Muscle layer of colon (tissue), 2 donors: ENCODE measurements around the gene NXF2B.
"Not testable (repeated sequence)": the region's sequence is repeated elsewhere in the genome, so short reads cannot be mapped to it uniquely, and the experiment has no call there.

ENCODE experiments used
- H3K27ac ChIP-seq: one replicate; pipeline ENCODE4 v1.7.0; 2013; ENCODE audit warnings: low read depth, mild to moderate bottlenecking, low read length, moderate library complexity
- H3K27me3 ChIP-seq, 2 donors: one replicate each; pipeline ENCODE4 v1.7.0; 2013; ENCODE audit warnings: low read length in 2 of 2, mild to moderate bottlenecking in 2 of 2; ENCODE audit not compliant: insufficient read depth in 2 of 2, control insufficient read depth in 1 of 2
- H3K36me3 ChIP-seq: one replicate; pipeline ENCODE4 v1.7.0; 2013; ENCODE audit warnings: mild to moderate bottlenecking, low read length; ENCODE audit not compliant: insufficient read depth
- H3K4me1 ChIP-seq: one replicate; pipeline ENCODE4 v1.7.0; 2013; ENCODE audit warnings: mild to moderate bottlenecking, low read length; ENCODE audit not compliant: insufficient read depth
- H3K4me3 ChIP-seq, 2 donors: one replicate each; pipeline ENCODE4 v1.7.0; 2013; ENCODE audit warnings: low read length in 2 of 2, low read depth in 1 of 2, mild to moderate bottlenecking in 1 of 2, moderate library complexity in 1 of 2
- H3K9ac ChIP-seq: one replicate; pipeline ENCODE4 v1.7.0; 2013; ENCODE audit warnings: low read length
- H3K9me3 ChIP-seq: one replicate; pipeline ENCODE4 v1.7.0; 2013; ENCODE audit warnings: mild to moderate bottlenecking, low read length
- donor health status: abdominal sarcoma.
- donor health status: Adenocarcinoma of cecum.

NXF2B gene, protein sequence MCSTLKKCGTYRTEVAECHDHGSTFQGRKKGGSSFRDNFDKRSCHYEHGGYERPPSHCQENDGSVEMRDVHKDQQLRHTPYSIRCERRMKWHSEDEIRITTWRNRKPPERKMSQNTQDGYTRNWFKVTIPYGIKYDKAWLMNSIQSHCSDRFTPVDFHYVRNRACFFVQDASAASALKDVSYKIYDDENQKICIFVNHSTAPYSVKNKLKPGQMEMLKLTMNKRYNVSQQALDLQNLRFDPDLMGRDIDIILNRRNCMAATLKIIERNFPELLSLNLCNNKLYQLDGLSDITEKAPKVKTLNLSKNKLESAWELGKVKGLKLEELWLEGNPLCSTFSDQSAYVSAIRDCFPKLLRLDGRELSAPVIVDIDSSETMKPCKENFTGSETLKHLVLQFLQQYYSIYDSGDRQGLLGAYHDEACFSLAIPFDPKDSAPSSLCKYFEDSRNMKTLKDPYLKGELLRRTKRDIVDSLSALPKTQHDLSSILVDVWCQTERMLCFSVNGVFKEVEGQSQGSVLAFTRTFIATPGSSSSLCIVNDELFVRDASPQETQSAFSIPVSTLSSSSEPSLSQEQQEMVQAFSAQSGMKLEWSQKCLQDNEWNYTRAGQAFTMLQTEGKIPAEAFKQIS

GRCh38 chrX:102439908-102440307 is at the start of gene NXF2B:
TSS of gene NXF2B (minus strand) at chrX:102440008. CDS start at chrX:102380036, 59,972 bp downstream.
- not testable (repeated sequence) for H3K9me3 ChIP-seq, H3K27ac ChIP-seq, H3K36me3 ChIP-seq, H3K27me3 ChIP-seq, H3K9ac ChIP-seq, H3K4me3 ChIP-seq, H3K4me1 ChIP-seq

DNA sequence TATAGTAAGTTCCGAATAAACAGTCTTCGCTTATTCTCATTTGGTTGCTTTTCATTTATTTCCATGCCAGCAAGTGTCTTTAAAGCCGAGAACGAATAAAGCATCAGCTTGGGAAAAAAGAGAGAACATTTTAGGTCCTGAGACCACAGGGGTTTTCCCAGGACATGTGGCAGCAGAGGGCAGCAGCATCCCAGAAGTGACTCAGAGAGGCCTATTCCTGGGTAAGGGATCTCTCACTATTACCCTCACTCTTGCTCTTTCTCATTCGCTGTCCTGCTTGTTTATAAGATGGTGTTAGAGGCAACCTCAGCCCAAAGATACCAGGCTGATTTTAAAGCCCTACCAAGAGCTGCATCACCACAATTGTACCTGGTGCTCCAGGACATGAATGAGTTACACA is 39.0 kb upstream of the NXF2B start:
- not testable (repeated sequence) for H3K4me3 ChIP-seq, H3K36me3 ChIP-seq, H3K27me3 ChIP-seq, H3K27ac ChIP-seq, H3K9me3 ChIP-seq, H3K9ac ChIP-seq, H3K4me1 ChIP-seq

DNA sequence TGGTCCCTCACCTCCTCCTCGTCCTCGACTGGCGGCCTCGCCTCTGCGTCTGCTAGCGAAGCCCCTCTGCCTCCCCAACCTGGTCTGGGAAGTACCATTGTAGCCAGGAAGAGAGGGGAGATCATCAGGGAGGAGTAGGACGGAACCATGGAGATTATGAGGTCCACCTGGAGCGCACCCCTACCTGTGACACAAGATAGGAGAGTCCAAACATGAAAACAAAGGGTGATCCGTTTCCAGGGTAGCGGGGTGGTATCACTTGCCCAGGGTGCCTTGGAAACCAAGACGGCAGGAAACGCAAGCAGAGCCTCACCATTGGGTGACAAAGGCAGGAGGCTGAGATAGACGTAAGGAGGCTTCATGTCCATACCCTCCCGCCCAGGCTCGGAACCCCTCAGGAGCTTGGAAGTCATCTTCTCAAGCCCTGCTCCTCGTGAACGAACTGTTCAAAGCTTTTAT is 32.0 kb upstream of the NXF2B start, which contains the start of gene TCP11X2:
Gene TCP11X2 (minus strand): TSS at position 51 of the 459 bp plus-strand sequence.
- not testable (repeated sequence) for H3K36me3 ChIP-seq, H3K27ac ChIP-seq, H3K27me3 ChIP-seq, H3K9ac ChIP-seq, H3K4me1 ChIP-seq, H3K4me3 ChIP-seq, H3K9me3 ChIP-seq

GRCh38 chrX:102470215-102470614 is 30.4 kb upstream of the NXF2B start:
- H3K9me3 ChIP-seq, H3K9ac ChIP-seq, H3K4me1 ChIP-seq, H3K4me3 ChIP-seq, H3K36me3 ChIP-seq, H3K27ac ChIP-seq, H3K27me3 ChIP-seq: not testable (repeated sequence)

GRCh38 chrX:102458615-102459014 is 18.8 kb upstream of the NXF2B start:
- H3K9me3 ChIP-seq, H3K4me1 ChIP-seq, H3K27ac ChIP-seq, H3K4me3 ChIP-seq, H3K9ac ChIP-seq, H3K27me3 ChIP-seq, H3K36me3 ChIP-seq: not testable (repeated sequence)

GRCh38 chrX:102414493-102414892 is 25.3 kb downstream of the NXF2B start:
- H3K4me3 ChIP-seq, H3K27ac ChIP-seq, H3K36me3 ChIP-seq, H3K27me3 ChIP-seq, H3K9me3 ChIP-seq, H3K9ac ChIP-seq, H3K4me1 ChIP-seq: not testable (repeated sequence)

DNA sequence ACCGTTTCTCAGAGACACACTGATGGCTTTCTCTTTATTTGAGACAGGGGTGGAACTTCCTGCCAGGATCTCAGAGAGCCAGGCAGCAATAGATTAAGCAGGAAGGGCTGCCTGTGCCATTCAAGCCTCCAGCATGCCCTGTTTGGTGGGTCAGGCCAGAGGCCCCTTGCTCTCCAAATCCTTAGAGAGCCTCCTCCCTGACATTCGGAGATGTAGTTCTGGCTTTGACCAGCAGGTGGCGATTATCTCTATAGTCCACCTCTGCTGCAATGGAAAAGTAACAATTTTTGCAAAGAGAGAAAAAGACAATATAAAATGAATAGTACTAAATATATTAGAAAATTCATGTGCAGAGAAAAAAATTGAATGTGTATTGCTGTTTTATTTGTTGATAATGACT is 93.9 kb downstream of the NXF2B start:
- Histone ChIP-seq H3K9ac (no peak overlapping the region), H3K27ac (no peak overlapping the region), H3K4me1 (no peaks in the 10 kb centered on the region), H3K4me3 (no peak overlapping the region), H3K9me3 (no peaks in the 10 kb centered on the region), H3K27me3 (peaks cover 0 to 4% of the 10 kb centered on the region in 2 donors), H3K36me3 (no peaks in the 10 kb centered on the region)

- H3K9me3 ChIP-seq = no peaks in the 10 kb centered on the region
- H3K36me3 ChIP-seq = no peaks in the 10 kb centered on the region
- no peaks in the 10 kb centered on the region for H3K4me1 ChIP-seq
- no peak overlapping the region for H3K4me3 ChIP-seq
- peaks cover 0 to 15% of the 10 kb centered on the region in 2 donors for H3K27me3 ChIP-seq
- H3K27ac ChIP-seq = no peak overlapping the region
- no peak overlapping the region for H3K9ac ChIP-seq
Observed at GRCh38 chrX:102341867-102342266, 97.9 kb downstream of the NXF2B start.

GRCh38 chrX:102339312-102340298 is 100.2 kb downstream of the NXF2B start:
- H3K4me3 ChIP-seq = no peak overlapping the region
- H3K4me1 ChIP-seq = no peaks in the 10 kb centered on the region
- H3K36me3 ChIP-seq = no peaks in the 10 kb centered on the region
- H3K9me3 ChIP-seq = no peaks in the 10 kb centered on the region
- no peak overlapping the region for H3K9ac ChIP-seq
- peaks cover 0 to 11% of the 10 kb centered on the region in 2 donors for H3K27me3 ChIP-seq
- no peak overlapping the region for H3K27ac ChIP-seq

DNA sequence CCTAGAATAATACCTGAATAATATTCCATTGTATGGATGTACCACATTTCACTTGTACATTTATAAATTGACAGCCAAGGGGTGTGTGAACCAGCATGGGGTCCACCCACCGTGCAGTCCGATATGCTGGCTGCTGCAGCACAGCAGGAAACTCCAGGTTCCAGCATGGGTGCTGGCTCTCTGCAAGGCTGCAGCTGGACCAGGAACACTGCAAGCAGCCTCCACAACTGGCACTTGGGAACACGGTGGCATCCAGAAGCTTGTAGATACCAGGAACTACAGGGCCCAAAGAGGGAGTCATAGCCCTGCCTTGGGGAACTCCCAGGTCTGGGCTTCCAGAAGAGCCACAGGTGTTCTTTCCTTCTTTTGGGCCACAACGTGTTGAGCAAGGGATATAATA is 101.6 kb downstream of the NXF2B start:
- H3K4me1 ChIP-seq = no peaks in the 10 kb centered on the region

More for the DNA sequence above, 101.6 kb downstream of the NXF2B start:
- Histone ChIP-seq H3K36me3 (no peaks in the 10 kb centered on the region), H3K4me3 (no peak overlapping the region), H3K9ac (no peak overlapping the region), H3K27ac (no peak overlapping the region), H3K9me3 (no peaks in the 10 kb centered on the region), H3K27me3 (peaks cover 0 to 11% of the 10 kb centered on the region in 2 donors)
